Activated naive CD8-positive, alpha-beta T cell treated with anti-CD3 and anti-CD28 coated beads, Interleukin-2, amount 50 U/mL, for 24 hours (primary cell): ENCODE measurements around the gene PRDM13.

Experiments used
- ATAC-seq: fragments of 150-1000 bp; cut with Tn5 transposase; one replicate; pipeline ENCODE4 v1.10.0; 2021
- DNase-seq: peaks from one replicate; pipeline ENCODE4 v3.0.0; 2021
- H3K27ac Mint-ChIP-seq: one replicate; pipeline ENCODE4 v1.8.0; 2021; ENCODE audit warnings: mild to moderate bottlenecking, mixed read lengths
- H3K27me3 Mint-ChIP-seq: one replicate; pipeline ENCODE4 v1.8.0; 2021; ENCODE audit warnings: mixed read lengths
- H3K36me3 Mint-ChIP-seq: one replicate; pipeline ENCODE4 v1.8.0; 2021; ENCODE audit warnings: low read depth, mixed read lengths
- H3K4me1 Mint-ChIP-seq: one replicate; pipeline ENCODE4 v1.8.0; 2021; ENCODE audit warnings: mixed read lengths
- H3K4me3 Mint-ChIP-seq: one replicate; pipeline ENCODE4 v1.8.0; 2021; ENCODE audit warnings: mild to moderate bottlenecking, moderate library complexity, mixed read lengths
- H3K9me3 Mint-ChIP-seq: one replicate; pipeline ENCODE4 v1.8.0; 2021; ENCODE audit warnings: mixed read lengths

Gene PRDM13

GRCh38 chr6:99606656-99607415 is at the start of gene PRDM13:
PRDM13 (plus strand) TSS chr6:99606833; CDS start chr6:99607035, 202 bp downstream.
- DNase-seq (peak; percentile 5), ATAC-seq (no peak)
- H3K36me3 Mint-ChIP-seq = no peaks in the 10 kb centered on the region
- no peak within 1 kb of the TSS for H3K27ac Mint-ChIP-seq
- peaks cover 58% of the 10 kb centered on the region for H3K4me1 Mint-ChIP-seq
- H3K4me3 Mint-ChIP-seq = no peak within 1 kb of the TSS
- peaks cover 90% of the 10 kb centered on the region for H3K27me3 Mint-ChIP-seq
- H3K9me3 Mint-ChIP-seq = peaks cover 8% of the 10 kb centered on the region

DNA sequence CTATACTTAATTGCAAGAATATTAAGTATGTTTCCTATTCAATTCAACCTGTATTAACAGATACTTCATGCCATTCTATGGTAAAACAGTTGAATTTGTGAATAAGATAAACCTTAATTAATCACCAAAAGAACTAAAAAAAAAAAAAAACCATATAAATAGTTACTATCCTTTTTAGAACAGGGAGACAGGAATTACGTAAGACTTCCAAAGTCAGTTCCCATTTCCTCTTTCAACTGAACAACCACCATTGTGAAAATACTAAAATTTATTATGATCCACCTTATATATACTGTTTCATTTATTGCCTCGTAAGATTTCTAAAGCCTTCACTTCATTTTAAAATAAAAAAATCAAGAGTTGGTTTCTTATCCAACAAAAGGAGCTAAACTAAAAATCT is 47.6 kb upstream of the PRDM13 start:
- Mint-ChIP-seq H3K27ac (no peak overlapping the region), H3K4me1 (peaks cover 7% of the 10 kb centered on the region), H3K36me3 (peaks cover 50% of the 10 kb centered on the region), H3K9me3 (no peaks in the 10 kb centered on the region), H3K4me3 (no peak overlapping the region), H3K27me3 (no peaks in the 10 kb centered on the region)
- no peak for ATAC-seq
- DNase-seq = no peak

- Mint-ChIP-seq H3K36me3 (peaks cover 39% of the 10 kb centered on the region), H3K9me3 (no peaks in the 10 kb centered on the region), H3K27me3 (no peaks in the 10 kb centered on the region), H3K4me1 (peaks cover 13% of the 10 kb centered on the region), H3K4me3 (no peak overlapping the region), H3K27ac (no peak overlapping the region)
- ATAC-seq (no peak), DNase-seq (no peak)
Measured at GRCh38 chr6:99560668-99561067, 46.0 kb upstream of the PRDM13 start.

- DNase-seq (no peak), ATAC-seq (no peak)
- Mint-ChIP-seq H3K27ac (no peak overlapping the region), H3K9me3 (no peaks in the 10 kb centered on the region), H3K4me1 (peaks cover 32% of the 10 kb centered on the region), H3K4me3 (no peak overlapping the region), H3K27me3 (no peaks in the 10 kb centered on the region), H3K36me3 (peaks cover 21% of the 10 kb centered on the region)
Measured at GRCh38 chr6:99563056-99563723, 43.4 kb upstream of the PRDM13 start.

GRCh38 chr6:99568103-99568933 is 38.3 kb upstream of the PRDM13 start, which contains the start of gene CCNC:
CCNC (minus strand) TSS chr6:99568660; CDS start chr6:99568527, 133 bp downstream.
- Mint-ChIP-seq H3K36me3 (peaks cover 11% of the 10 kb centered on the region), H3K4me1 (peaks cover 36% of the 10 kb centered on the region), H3K9me3 (no peaks in the 10 kb centered on the region), H3K27ac (peak within 1 kb of the TSS; percentile 95), H3K4me3 (peak within 1 kb of the TSS; percentile 98), H3K27me3 (no peaks in the 10 kb centered on the region)
- ATAC-seq (peak; percentile 99), DNase-seq (peak; percentile 91)

DNA sequence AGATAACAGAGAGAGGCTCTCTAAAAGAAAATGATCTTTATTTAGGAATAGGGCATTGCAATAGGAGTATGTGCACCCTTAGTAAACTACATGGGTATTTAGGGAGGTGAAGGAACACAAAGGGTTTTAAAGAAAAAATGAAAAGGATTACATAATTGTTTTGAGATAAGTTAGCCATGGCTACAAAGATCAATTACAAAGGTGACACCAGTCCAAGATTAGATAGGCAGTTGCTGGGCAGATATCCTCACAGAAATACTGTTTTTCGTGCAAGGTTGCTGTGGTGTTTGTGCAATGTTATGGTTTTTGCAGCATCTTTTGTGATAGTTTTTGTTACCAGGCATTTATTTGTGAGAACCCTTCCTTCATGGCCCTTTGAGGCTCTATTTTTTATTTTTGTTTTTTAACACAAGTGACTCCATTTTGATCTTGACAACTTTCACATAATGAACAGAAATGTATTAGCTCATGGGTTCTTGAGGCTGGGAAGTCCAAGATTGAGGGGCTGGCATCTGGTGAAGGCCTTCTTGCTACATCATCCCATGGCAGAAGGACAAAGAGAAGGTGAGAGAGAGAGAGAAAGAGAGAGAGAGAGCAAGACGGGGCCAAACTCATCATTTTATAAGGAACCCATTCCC is 32.5 kb upstream of the PRDM13 start:
- Mint-ChIP-seq H3K4me1 (peaks cover 5% of the 10 kb centered on the region), H3K9me3 (no peaks in the 10 kb centered on the region), H3K4me3 (no peak overlapping the region), H3K27me3 (peaks cover 12% of the 10 kb centered on the region), H3K36me3 (no peaks in the 10 kb centered on the region), H3K27ac (no peak overlapping the region)
- DNase-seq (no peak), ATAC-seq (no peak)

DNA sequence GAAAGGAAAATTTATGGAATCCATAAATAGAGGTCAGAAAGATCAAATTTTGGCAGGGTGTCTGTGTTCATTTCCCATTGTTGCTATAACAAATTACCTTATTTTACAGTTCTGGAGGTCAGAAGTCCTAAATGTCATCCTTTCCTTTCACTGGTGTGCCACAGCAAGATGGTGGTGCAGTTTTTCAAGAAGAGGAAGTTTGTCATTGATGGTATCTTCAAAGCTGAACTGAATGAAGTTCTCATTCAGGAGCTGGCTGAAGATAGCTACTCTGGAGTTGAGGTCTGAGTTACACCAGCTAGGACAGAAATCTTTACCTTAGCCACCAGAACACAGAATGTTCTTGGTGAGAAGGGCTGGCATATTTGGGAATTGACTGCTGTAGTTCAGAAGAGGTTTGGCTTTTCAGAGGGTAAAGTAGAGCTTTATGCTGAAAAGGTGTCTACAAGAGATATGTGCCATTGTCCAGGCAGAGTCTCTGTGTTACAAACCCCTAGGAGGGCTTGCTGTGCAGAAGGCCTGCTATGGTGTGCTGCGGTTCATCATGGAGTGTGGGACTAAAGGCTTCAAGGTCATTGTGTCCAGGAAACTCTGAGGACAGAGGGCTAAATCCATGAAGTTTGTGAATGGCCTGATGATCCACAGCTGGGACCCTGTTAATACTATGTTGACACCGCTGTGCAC is 30.9 kb upstream of the PRDM13 start:
- Mint-ChIP-seq H3K36me3 (no peaks in the 10 kb centered on the region), H3K27me3 (peaks cover 22% of the 10 kb centered on the region), H3K4me1 (peaks cover 5% of the 10 kb centered on the region), H3K9me3 (no peaks in the 10 kb centered on the region), H3K27ac (no peak overlapping the region), H3K4me3 (no peak overlapping the region)
- DNase-seq = no peak
- no peak for ATAC-seq

DNA sequence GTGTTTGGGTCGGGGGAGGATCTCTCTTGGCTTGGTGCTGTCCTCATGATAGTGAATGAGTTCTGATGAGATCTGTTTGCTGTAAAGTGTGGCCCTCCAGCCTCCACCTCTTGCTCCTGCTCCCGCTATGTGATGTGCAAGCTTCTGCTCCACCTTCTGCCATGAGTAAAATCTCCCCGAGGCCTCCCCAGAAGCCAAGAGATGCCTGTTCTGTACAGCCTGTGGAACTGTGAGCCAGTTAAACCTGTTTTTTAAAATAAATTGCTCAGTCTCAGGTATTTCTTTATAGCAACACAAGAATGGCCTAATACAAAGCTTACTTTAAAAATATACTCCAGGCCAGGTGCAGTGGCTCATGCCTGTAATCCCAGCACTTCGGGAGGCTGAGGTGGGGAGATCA is 26.9 kb upstream of the PRDM13 start:
- H3K36me3 Mint-ChIP-seq = no peaks in the 10 kb centered on the region
- DNase-seq (no peak), ATAC-seq (no peak)
- no peak overlapping the region for H3K27ac Mint-ChIP-seq
- no peak overlapping the region for H3K4me3 Mint-ChIP-seq
- no peaks in the 10 kb centered on the region for H3K9me3 Mint-ChIP-seq
- H3K4me1 Mint-ChIP-seq = peaks cover 5% of the 10 kb centered on the region
- H3K27me3 Mint-ChIP-seq = peaks cover 39% of the 10 kb centered on the region

DNA sequence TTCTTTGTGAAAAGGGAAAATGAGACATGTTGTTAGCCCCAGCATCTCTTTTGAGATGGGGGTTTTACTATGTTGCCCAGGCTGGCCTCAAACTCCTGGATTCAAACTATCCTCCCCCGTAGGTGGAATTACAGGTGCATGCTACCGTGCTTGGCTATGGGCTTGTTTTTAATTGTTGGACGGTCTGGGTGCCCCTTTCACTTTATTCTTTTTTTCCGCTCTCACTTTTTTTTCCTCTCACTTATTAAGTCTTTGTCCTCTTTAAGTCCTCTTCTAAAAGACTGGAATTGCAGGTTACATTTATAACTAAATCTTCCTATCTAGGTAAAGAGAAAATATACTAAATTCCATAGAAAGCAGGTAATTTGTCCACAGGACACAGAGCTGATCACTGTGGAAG is 18.8 kb upstream of the PRDM13 start:
- no peak overlapping the region for H3K27ac Mint-ChIP-seq
- no peaks in the 10 kb centered on the region for H3K36me3 Mint-ChIP-seq
- H3K4me3 Mint-ChIP-seq = no peak overlapping the region
- no peak for ATAC-seq
- H3K27me3 Mint-ChIP-seq = peaks cover 72% of the 10 kb centered on the region
- H3K4me1 Mint-ChIP-seq = peaks cover 28% of the 10 kb centered on the region
- DNase-seq = no peak
- no peaks in the 10 kb centered on the region for H3K9me3 Mint-ChIP-seq

GRCh38 chr6:99588618-99589289 is 17.9 kb upstream of the PRDM13 start:
- H3K4me1 Mint-ChIP-seq = peaks cover 28% of the 10 kb centered on the region
- H3K9me3 Mint-ChIP-seq = no peaks in the 10 kb centered on the region
- ATAC-seq = peak; percentile 91
- peaks cover 71% of the 10 kb centered on the region for H3K27me3 Mint-ChIP-seq
- peak overlapping the region; percentile 77 for H3K4me3 Mint-ChIP-seq
- DNase-seq = peak; percentile 69
- H3K36me3 Mint-ChIP-seq = no peaks in the 10 kb centered on the region
- no peak overlapping the region for H3K27ac Mint-ChIP-seq

DNA sequence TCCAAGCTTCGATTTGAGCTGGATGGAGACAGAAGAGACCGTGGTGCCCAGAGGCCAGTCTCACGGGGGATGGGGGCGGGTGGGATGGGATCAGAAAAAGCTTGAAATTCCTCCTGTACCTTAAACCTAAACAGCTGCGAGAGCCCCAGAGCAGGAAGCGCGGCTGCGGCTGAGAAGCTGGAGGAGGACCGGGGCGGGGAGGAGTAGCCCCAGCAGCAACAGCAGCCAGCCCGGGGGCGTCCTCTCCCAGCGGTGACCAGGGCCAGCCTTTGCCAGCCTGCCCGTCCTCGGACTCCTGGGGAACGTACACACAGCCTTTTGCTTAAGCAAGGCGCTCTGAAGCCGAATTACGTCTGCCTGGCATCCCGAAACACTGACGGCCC is 17.4 kb upstream of the PRDM13 start:
- peaks cover 28% of the 10 kb centered on the region for H3K4me1 Mint-ChIP-seq
- no peaks in the 10 kb centered on the region for H3K36me3 Mint-ChIP-seq
- peak overlapping the region; percentile 77 for H3K4me3 Mint-ChIP-seq
- ATAC-seq = no peak
- H3K27ac Mint-ChIP-seq = no peak overlapping the region
- H3K9me3 Mint-ChIP-seq = no peaks in the 10 kb centered on the region
- no peak for DNase-seq
- H3K27me3 Mint-ChIP-seq = peaks cover 74% of the 10 kb centered on the region

GRCh38 chr6:99589907-99590493 is 16.6 kb upstream of the PRDM13 start:
- Mint-ChIP-seq H3K4me3 (peak overlapping the region; percentile 50), H3K36me3 (no peaks in the 10 kb centered on the region), H3K4me1 (peaks cover 28% of the 10 kb centered on the region), H3K27me3 (peaks cover 72% of the 10 kb centered on the region), H3K27ac (no peak overlapping the region), H3K9me3 (no peaks in the 10 kb centered on the region)
- DNase-seq (no peak), ATAC-seq (no peak)
